ENCODE results near the gene PCGF5.
"Not testable (repeated sequence)": the region's sequence is repeated elsewhere in the genome, so short reads cannot be mapped to it uniquely, and the experiment has no call there.

GRCh38 chr10:91260417-91260816 is 40.0 kb downstream of the PCGF5 start:
- TF ChIP-seq CTCF, POLR2AphosphoS5, POLR2A (IDR thresholded peaks at IDR 0.05): not testable (repeated sequence)
